IgD-negative memory B cell (primary cell): Measurements from ENCODE around the gene UPK1A. TPM values are rescaled to one million over a fixed set of nuclear protein-coding genes. Genes with fewer than 3 reads are reported as not detected.
A peak's percentile ranks its signal among the peaks of the same experiment; 100 is the strongest.

Source experiments
- H3K27ac Mint-ChIP-seq, 3 donors: one replicate each; pipeline ENCODE4 v1.8.0; 2020 to 2022; ENCODE audit warnings: mild to moderate bottlenecking in 3 of 3, mixed read lengths in 3 of 3, moderate library complexity in 1 of 3
- H3K27me3 Mint-ChIP-seq: one replicate; pipeline ENCODE4 v1.8.0; 2021; ENCODE audit warnings: mixed read lengths
- H3K36me3 Mint-ChIP-seq: one replicate; pipeline ENCODE4 v1.8.0; 2020; ENCODE audit warnings: mild to moderate bottlenecking, mixed read lengths
- H3K4me1 Mint-ChIP-seq, 3 donors: one replicate each; pipeline ENCODE4 v1.8.0; 2020 to 2022; ENCODE audit warnings: mixed read lengths in 3 of 3, mild to moderate bottlenecking in 1 of 3
- H3K4me3 Mint-ChIP-seq, 4 donors: one replicate each; pipeline ENCODE4 v1.8.0; 2020 to 2022; ENCODE audit warnings: mild to moderate bottlenecking in 4 of 4, mixed read lengths in 4 of 4, moderate library complexity in 3 of 4
- H3K9me3 Mint-ChIP-seq, 3 donors: one replicate each; pipeline ENCODE4 v1.8.0; 2020 to 2021; ENCODE audit warnings: mixed read lengths in 3 of 3, mild to moderate bottlenecking in 1 of 3
- polyA plus RNA-seq: library from polyadenylated mRNA; unstranded; fragments of 300-500 nt; fragmentation: Illumina TruSeq; gene quantifications from one replicate; pipeline ENCODE4 v1.2.3, GENCODE V29; 2021

The UPK1A gene
- not detected for polyA plus RNA-seq

DNA sequence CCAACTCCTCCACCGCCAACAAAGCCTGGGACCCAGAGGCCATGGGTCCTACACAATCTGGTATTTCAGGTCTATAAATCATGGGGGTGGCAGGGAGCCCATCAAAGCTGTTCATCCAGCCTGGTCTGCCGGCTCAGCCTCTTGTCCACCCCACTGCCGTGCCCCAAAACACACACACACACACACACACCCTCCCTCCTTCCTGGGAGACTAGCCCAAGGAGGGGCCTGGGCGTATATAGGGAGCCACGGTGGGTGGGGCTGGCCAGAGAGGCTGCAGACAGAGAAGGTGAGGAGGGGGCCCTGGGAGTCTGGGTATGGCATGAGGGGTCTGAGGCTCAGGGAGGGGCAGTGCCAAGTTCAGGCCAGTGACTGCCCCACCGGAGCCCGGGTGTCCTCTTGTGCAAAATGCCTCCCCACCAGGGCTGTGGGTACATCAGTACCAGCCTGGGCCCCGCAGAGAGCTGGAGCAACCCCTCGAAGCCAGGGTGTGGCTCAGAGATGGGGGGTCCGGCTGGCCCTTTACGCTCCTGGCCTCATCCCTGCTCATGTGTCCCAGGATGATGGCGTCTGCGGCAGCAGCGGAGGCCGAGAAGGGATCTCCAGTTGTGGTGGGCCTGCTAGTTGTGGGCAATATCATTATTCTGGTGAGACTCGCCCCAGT, at the start of gene UPK1A:
TSS of gene UPK1A (plus strand) at position 267 of the 663 bp plus-strand sequence. CDS start at position 563, 296 bp downstream.
- Mint-ChIP-seq H3K4me3 (no peak within 1 kb of the TSS), H3K27ac (peak within 1 kb of the TSS in 1 of 3 donors; percentile 52), H3K9me3 (peaks cover 0 to 1% (median 0%) of the 10 kb centered on the region in 3 donors), H3K36me3 (peaks cover 5% of the 10 kb centered on the region), H3K27me3 (peaks cover 15% of the 10 kb centered on the region), H3K4me1 (peaks cover 0 to 3% (median 0%) of the 10 kb centered on the region in 3 donors)

DNA sequence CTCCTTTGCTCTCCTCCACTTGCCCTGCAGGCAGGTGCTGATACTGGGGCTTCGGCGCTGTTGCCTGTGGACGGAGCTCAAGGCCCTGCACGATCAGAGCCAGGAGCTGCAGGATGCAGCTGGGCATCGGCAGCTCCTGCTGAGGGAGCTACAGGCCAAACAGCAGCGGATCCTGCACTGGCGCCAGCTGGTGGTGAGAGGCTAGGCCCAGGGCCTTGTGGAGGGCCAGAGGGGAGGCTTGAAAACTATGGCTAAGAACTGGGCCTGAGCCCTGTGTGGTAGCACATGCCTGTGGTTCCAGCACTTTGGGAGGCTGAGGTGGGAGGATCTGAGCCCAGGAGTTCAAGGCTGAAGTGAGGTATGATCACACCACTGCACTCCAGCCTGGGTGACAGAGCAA, 47.5 kb upstream of the UPK1A start:
- Mint-ChIP-seq H3K27me3 (no peaks in the 10 kb centered on the region), H3K36me3 (peaks cover 2% of the 10 kb centered on the region), H3K4me1 (no peaks in the 10 kb centered on the region), H3K9me3 (no peaks in the 10 kb centered on the region), H3K4me3 (no peak overlapping the region), H3K27ac (no peak overlapping the region)

DNA sequence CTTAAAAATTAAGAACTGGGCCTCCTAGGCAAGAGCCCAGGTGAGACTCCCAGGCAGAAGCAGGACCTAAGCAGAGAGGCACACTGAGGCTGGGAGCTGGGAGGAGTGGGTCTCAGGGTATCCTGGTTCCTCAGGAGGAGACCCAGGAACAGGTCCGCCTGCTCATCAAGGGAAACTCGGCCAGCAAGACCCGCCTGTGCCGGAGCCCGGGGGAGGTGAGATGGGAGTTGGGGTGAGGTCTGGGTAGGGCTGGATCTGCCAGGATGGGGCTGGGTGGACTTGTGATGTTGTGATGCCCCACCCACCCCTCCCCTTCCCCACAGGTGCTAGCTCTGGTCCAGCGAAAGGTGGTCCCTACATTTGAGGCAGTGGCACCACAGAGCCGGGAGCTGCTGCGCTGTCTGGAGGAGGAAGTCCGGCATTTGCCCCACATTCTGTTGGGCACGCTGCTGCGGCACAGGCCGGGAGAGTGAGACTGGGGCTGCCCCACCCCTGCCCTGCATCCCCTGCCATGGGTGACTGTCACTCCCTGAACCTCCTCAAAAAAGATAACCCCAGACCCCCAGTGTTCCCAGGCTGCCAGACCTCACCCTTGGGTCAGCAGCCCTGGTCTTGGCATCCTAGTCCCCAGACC, 46.9 kb upstream of the UPK1A start:
- Mint-ChIP-seq H3K27me3 (no peaks in the 10 kb centered on the region), H3K36me3 (peaks cover 2% of the 10 kb centered on the region), H3K4me3 (no peak overlapping the region), H3K27ac (no peak overlapping the region), H3K9me3 (no peaks in the 10 kb centered on the region), H3K4me1 (no peaks in the 10 kb centered on the region)

DNA sequence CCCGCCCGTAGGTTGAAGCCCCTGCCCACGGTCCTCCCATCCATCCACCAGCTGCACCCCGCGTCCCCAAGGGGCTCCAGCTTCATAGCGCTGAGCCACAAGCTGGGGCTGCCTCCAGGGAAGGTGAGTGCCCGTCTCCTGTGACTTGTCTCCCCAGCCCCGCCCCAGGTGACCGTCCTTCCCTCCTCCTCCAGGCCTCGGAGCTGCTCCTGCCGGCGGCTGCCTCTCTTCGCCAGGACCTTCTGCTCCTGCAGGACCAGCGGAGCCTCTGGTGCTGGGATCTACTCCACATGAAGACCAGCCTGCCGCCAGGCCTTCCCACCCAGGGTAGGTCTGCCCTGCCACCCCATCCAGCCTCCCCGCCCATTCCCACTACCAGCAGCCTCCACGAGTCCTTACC, 46.3 kb upstream of the UPK1A start:
- H3K4me1 Mint-ChIP-seq, result no peaks in the 10 kb centered on the region
- H3K27ac Mint-ChIP-seq, result no peak overlapping the region
- H3K4me3 Mint-ChIP-seq, result no peak overlapping the region
- no peaks in the 10 kb centered on the region for H3K9me3 Mint-ChIP-seq
- H3K36me3 Mint-ChIP-seq, result peaks cover 2% of the 10 kb centered on the region
- no peaks in the 10 kb centered on the region for H3K27me3 Mint-ChIP-seq

DNA sequence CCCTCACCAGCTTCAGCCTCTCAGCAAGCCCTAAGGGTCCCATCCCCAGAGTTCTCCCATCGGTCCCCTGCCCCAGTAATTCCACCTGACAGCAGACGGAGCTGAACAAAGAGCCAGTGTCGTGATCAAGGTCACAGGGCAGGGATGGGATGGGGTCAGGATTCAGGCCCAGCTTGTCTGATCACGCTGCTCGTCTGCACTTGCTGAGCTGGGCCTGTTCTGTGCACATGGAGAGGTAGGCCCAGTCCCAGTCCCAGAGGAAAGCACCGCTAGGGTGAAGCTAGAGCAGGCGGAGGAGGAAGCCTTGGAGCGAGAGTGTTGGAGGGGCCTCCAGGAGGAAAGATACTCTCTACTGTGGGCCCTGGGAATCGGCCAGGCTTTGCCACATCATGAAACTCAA, 44.6 kb upstream of the UPK1A start:
- H3K27ac Mint-ChIP-seq, result peak overlapping the region in 1 of 3 donors; percentile 14
- H3K9me3 Mint-ChIP-seq, result no peaks in the 10 kb centered on the region

DNA sequence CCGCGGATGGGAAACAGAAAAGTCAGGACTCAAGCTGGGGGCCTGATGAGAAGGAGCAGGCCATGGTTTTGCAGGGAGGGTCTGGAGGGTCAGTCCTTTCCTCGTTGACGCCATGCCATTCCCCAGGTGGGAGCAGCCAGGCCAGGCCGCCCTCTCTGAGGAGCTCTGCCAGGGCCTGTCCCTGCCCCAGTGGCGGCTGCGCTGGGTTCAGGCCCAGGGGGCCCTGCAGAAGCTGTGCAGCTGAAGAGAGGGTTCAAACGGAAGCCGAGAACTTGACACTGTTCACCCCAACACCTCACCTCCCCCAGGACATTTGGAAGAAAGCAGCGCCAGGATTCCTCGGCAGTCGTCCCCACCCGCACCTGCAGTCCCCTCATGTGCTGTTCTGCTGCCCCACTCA, 43.6 kb upstream of the UPK1A start:
- no peaks in the 10 kb centered on the region for H3K9me3 Mint-ChIP-seq
- H3K4me1 Mint-ChIP-seq, result no peaks in the 10 kb centered on the region
- H3K4me3 Mint-ChIP-seq, result peak overlapping the region in 1 of 4 donors; percentile 16
- H3K27ac Mint-ChIP-seq, result peak overlapping the region in 1 of 3 donors; percentile 84
- peaks cover 2% of the 10 kb centered on the region for H3K36me3 Mint-ChIP-seq
- no peaks in the 10 kb centered on the region for H3K27me3 Mint-ChIP-seq

More for the DNA sequence above, 44.6 kb upstream of the UPK1A start:
- Mint-ChIP-seq H3K4me3 (peak overlapping the region in 1 of 4 donors; percentile 32), H3K4me1 (no peaks in the 10 kb centered on the region), H3K36me3 (peaks cover 2% of the 10 kb centered on the region), H3K27me3 (no peaks in the 10 kb centered on the region)

DNA sequence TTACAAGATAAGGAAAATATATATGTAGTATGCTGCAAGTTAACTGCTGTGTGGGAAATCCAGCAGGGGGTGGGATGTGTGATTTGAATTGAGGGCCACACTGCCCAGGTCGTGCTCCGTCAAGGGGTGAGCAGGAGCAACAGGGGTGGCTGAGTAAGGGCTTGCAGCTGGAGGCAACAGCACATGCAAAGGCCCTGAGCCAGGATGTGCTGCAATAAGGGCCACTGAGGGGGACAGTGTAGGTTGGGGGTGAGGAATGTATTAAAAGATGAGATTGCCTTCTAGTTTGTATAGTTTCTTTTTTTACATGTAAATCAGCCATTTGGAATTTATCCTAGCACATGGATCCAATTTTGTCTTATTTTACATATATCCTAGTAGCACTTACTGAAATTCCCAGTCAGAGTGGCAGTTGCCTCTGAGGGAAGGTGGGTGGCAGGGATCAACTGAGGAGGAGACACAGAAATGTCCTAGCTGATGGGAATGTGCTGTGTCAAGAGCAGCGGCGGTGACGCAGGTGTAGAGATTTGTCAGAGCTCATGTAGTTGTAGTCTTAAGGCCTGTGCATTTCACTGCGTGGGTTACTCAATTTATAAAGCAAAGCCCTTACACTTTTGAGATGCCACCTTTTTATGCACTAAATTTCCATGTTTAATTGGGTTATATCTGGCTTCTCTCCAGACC, 42.8 kb upstream of the UPK1A start:
- H3K27ac Mint-ChIP-seq, result no peak overlapping the region

DNA sequence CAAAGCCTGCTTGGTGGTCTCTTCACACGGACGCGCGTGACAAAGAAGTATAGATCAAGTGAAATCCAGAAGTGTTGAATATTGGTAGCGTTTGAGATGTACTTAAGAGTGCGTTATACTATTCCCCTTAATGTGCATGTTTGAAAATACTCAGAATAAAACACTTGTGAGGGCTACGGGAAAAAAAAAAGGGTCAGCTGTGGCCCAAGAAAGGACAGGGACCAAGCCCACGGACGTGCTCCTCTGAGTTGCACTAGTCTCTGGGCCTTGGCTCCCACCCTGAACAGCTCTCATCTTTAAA, 38.1 kb upstream of the UPK1A start:
- peak overlapping the region; percentile 84 to 100 (median 96) for H3K27ac Mint-ChIP-seq
- H3K4me3 Mint-ChIP-seq, result peak overlapping the region; percentile 88 to 100 (median 96)
- no peaks in the 10 kb centered on the region for H3K36me3 Mint-ChIP-seq
- H3K9me3 Mint-ChIP-seq, result no peaks in the 10 kb centered on the region
- peaks cover 1% of the 10 kb centered on the region for H3K27me3 Mint-ChIP-seq
- H3K4me1 Mint-ChIP-seq, result peaks cover 10 to 12% (median 12%) of the 10 kb centered on the region in 3 donors

More for the DNA sequence above, 42.8 kb upstream of the UPK1A start:
- H3K27me3 Mint-ChIP-seq, result no peaks in the 10 kb centered on the region
- peaks cover under 1 to 4% (median 4%) of the 10 kb centered on the region in 3 donors for H3K4me1 Mint-ChIP-seq
- peaks cover 2% of the 10 kb centered on the region for H3K36me3 Mint-ChIP-seq
- H3K9me3 Mint-ChIP-seq, result no peaks in the 10 kb centered on the region
- peak overlapping the region in 1 of 4 donors; percentile 16 for H3K4me3 Mint-ChIP-seq

DNA sequence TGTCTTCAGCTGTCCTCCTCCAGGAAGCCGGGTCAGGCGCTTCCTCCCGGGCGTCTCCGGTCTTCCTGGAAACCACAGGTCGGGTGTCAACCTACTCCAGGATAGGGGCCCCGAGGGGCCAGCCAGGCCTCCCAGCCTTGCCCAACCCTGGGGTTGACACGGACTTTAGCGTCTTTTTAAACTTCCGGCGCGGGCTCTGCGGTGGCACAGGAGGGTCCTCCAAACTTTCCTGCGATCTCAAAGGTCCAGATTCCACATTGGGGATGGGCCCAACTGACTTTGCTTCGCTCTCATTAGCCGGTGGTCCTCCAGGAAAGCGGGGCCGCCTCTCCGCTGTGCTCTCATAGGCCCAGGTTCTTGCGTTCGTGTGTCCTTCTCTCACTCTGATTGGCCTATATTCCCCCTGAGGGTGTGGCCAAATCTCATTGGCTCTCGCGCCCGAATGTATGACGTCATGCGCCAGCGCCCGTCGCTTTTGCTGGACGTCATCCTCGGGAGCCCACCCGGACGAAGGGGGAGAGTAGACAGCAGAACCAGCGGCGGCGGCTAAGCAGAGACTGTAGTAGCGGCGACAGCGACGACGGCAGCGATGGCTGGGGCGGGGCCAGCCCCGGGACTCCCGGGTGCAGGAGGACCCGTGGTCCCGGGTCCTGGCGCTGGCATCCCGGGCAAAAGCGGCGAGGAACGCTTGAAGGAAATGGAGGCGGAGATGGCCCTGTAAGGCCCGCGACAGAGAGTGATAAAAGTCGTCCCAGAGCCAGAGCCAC, 37.6 kb upstream of the UPK1A start, which contains the start of gene RBM42:
TSS of gene RBM42 (plus strand) at position 472 of the 767 bp plus-strand sequence. CDS start at position 590, 118 bp downstream.
- H3K9me3 Mint-ChIP-seq, result no peaks in the 10 kb centered on the region

DNA sequence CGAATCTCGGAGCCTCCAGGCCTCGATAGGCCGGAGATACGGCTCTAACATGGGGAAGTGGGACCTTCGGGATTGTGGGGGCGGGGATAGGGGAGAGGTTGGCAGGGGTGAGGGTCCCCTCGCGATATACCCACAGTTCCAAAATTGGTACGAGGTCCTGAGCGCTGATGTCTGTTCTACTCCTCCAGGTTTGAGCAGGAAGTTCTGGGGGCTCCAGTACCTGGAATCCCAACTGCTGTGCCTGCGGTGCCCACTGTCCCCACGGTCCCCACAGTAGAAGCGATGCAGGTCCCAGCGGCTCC, 37.0 kb upstream of the UPK1A start:
- Mint-ChIP-seq H3K4me3 (peak overlapping the region; percentile 88 to 100 (median 96)), H3K36me3 (no peaks in the 10 kb centered on the region), H3K4me1 (peaks cover 10 to 12% (median 12%) of the 10 kb centered on the region in 3 donors), H3K27me3 (peaks cover 1% of the 10 kb centered on the region), H3K27ac (peak overlapping the region; percentile 84 to 100 (median 96)), H3K9me3 (no peaks in the 10 kb centered on the region)

More for the DNA sequence above, 37.6 kb upstream of the UPK1A start, which contains the start of gene RBM42:
- peak within 1 kb of the TSS; percentile 88 to 100 (median 96) for H3K4me3 Mint-ChIP-seq
- peaks cover 10 to 12% (median 12%) of the 10 kb centered on the region in 3 donors for H3K4me1 Mint-ChIP-seq
- no peaks in the 10 kb centered on the region for H3K36me3 Mint-ChIP-seq
- peaks cover 1% of the 10 kb centered on the region for H3K27me3 Mint-ChIP-seq
- peak within 1 kb of the TSS; percentile 84 to 100 (median 96) for H3K27ac Mint-ChIP-seq

DNA sequence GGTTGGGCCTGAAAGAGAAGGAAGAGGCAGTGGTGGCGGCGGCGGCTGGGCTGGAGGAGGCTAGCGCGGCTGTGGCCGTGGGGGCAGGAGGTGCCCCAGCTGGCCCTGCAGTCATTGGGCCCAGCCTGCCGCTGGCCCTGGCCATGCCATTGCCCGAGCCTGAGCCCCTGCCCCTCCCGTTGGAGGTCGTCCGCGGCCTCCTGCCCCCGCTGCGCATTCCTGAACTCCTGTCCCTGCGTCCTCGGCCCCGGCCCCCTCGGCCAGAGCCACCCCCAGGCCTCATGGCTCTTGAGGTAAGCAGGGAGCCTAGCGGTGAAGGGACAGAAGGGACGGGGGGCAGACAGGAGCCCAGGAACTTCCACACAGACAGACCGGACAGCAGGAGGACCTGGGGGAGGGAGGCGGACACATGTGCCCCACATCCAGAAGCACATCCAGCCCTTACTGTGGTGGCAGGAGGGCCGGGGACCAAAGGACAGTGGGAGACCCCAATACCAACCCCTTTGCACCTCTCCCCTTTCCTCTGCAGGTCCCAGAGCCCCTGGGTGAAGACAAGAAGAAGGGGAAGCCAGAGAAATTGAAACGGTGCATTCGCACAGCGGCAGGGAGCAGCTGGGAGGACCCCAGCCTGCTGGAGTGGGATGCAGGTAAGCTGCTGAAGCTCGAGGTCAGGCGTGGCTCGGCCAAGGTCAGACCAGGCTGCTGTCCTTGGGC, 32.4 kb upstream of the UPK1A start:
- peaks cover under 1% of the 10 kb centered on the region for H3K27me3 Mint-ChIP-seq
- no peaks in the 10 kb centered on the region for H3K9me3 Mint-ChIP-seq
- no peak overlapping the region for H3K4me3 Mint-ChIP-seq
- peaks cover 2% of the 10 kb centered on the region for H3K36me3 Mint-ChIP-seq
- peaks cover 5 to 6% (median 5%) of the 10 kb centered on the region in 3 donors for H3K4me1 Mint-ChIP-seq
- H3K27ac Mint-ChIP-seq, result no peak overlapping the region

DNA sequence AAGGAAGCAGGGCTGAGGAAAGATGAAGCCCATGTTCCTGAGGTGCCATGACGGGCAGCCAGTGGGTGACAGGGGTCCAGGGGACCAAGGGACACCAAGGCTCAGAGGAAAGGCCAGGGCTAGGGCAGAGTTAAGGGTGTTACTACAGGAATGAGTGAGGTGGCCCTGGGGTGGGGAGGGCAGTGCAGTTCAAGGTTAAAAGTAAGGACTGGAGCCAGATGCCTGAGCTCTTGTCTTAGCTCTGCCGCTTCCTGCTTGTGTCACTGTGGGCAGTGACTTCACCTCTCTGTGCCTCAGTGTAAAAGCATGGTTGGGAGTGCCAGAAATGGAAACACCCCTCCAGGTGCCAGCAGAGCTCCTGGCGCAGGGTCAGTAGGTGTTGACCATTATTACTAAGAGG, 29.7 kb upstream of the UPK1A start:
- Mint-ChIP-seq H3K4me1 (peaks cover 1 to 6% (median 4%) of the 10 kb centered on the region in 3 donors), H3K27me3 (no peaks in the 10 kb centered on the region), H3K36me3 (peaks cover 2% of the 10 kb centered on the region), H3K4me3 (peak overlapping the region in 1 of 4 donors; percentile 17), H3K27ac (no peak overlapping the region), H3K9me3 (no peaks in the 10 kb centered on the region)

DNA sequence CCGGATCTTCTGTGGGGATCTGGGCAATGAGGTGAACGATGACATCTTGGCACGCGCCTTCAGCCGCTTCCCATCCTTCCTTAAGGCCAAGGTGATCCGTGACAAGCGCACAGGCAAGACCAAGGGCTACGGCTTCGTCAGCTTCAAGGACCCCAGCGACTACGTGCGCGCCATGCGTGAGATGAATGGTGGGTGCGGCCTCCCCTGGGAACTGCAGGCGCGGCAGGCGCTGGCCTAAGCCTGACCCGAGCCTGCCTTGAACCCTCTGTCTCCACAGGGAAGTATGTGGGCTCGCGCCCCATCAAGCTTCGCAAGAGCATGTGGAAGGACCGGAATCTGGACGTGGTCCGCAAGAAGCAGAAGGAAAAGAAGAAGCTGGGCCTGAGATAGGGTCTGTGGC, 29.2 kb upstream of the UPK1A start:
- Mint-ChIP-seq H3K27ac (no peak overlapping the region), H3K4me3 (peak overlapping the region in 1 of 4 donors; percentile 17), H3K9me3 (no peaks in the 10 kb centered on the region), H3K4me1 (peaks cover 1 to 6% (median 2%) of the 10 kb centered on the region in 3 donors), H3K27me3 (no peaks in the 10 kb centered on the region), H3K36me3 (peaks cover 2% of the 10 kb centered on the region)

DNA sequence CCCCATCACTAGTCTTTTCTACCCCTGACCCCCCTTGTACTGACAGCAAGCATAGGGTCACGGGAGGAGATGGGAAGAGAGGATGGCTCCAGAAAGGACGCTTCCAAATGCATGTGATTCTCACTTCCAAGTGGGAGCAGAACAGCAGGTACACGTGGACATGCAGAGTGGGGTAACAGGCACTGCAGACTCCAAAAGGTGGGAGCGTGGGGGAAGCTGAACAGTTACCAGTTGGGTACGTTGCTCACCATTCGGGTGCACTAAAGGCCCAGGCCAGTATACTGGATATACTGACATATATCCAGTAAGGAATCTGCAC, 27.0 kb upstream of the UPK1A start:
- H3K27ac Mint-ChIP-seq, result peak overlapping the region in 2 of 3 donors; percentile 16 to 77
- H3K4me3 Mint-ChIP-seq, result peak overlapping the region in 1 of 4 donors; percentile 60
- H3K36me3 Mint-ChIP-seq, result peaks cover 2% of the 10 kb centered on the region
- H3K27me3 Mint-ChIP-seq, result no peaks in the 10 kb centered on the region
- no peaks in the 10 kb centered on the region for H3K9me3 Mint-ChIP-seq
- H3K4me1 Mint-ChIP-seq, result peaks cover 0 to 6% (median 1%) of the 10 kb centered on the region in 3 donors
